HL-60/S4 treated with phorbol 12-myristate 13-acetate at 8.2 ng/mL for 4 days and 3 days (cell line): ENCODE measurements around the gene C3orf38.
"Not testable (repeated sequence)": the region's sequence is repeated elsewhere in the genome, so short reads cannot be mapped to it uniquely, and the experiment has no call there.

Experiments used
- in situ Hi-C: fragments of 300-500 bp; cut with MboI; formaldehyde crosslinking; loops from 2 replicates; pipeline ENCODE4 v1.15.0; 2022; ENCODE audit warnings: low sequenced_read_pairs

The C3orf38 gene

DNA sequence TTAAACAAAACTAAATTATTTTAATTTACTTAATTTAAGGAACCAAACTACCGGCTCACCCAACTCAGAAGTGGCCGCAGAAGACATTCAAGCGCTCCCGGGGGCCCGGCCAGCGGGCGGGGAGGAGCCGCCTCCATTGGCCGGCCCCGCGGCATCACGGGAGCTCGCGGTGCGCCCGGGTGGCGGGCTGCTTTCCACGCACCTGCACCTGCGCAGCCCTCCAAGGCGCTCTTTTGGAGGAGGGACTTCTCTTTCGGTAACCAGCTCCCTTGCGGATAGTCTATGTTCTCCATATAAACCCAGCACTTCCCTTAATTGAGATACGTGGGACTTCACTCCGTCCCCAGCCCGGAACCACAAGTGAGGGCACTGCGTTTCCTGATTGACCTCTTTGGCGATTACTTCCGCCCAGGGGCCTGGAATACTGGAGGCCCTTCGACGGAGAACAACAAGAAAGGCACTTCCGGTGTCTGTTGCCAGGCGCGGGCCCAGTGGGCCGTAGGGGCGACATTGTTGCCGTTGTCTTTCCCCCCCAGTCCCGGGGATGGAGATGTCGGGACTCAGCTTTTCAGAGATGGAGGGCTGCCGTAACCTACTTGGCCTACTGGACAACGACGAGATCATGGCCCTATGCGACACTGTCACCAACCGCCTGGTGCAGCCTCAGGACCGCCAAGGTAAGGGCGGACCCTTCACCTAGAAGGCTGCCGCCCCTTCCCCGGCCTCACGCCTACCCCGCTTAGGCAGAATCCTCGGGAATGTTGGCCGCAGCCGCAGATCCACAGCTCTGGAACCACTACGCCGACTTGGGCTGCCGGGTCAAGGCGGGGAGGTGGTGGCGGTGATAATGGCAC is at the start of gene C3orf38:
Gene C3orf38 (plus strand): TSS at position 451 of the 854 bp plus-strand sequence. CDS start 94 bp downstream, at position 545.
- in situ Hi-C loops, result no loop called here

DNA sequence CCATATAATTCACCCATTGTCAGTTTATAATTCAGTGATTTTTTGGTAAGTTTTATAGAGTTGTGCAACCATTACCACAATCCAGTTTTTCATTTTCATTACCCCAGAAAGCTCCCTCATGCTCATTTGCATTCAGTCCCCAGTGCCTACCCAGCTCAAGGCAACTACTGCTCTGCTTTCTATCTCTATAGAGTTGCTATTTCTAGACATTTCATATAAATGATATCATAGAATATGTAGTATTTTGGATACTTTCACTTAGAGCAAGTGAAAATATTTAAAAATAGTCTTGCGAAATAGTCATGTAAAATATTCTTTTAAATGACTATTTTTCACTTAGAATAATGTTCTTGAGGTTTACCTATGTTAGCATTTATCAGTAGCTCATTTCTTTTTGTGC is 48.6 kb upstream of the C3orf38 start:
- in situ Hi-C loops, result no loop called here

DNA sequence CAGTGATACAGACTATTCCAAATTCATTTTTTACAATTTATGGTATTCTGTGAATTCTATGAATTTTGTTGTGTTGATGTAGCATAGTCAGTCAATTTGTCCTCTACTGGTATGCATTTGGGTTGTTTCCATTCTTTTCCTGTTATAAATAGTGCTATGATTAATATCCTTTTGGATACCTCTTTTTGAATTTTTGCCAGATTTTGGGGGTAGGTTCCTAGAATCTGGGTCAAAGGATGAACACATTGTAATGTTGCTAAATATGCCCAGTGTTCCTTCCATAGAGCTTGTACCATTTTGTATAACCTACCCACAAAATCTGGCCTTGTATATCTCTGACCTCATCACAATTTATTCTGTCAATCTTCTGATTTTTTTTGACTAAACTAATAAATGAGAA is 44.4 kb upstream of the C3orf38 start:
- in situ Hi-C loops, result no loop called here

DNA sequence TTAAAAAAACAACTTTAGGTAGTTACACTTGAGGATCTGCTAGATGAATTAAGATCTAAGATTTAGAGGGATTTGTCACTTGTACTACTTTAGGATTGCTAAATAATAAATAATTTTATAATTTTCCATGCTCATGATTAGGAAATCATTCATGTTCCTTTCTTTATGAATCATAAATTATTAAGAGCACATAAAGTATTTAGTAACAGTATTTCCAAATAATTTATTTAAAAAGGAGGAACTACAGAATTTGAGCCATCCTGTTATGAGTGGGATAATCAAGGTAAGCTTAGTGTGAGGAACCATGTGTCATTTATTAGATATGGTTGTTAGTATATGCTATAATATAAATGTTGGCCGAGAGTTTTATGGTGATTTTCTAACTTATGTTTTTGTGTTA is 37.5 kb upstream of the C3orf38 start:
- in situ Hi-C loops, result no loop called here

DNA sequence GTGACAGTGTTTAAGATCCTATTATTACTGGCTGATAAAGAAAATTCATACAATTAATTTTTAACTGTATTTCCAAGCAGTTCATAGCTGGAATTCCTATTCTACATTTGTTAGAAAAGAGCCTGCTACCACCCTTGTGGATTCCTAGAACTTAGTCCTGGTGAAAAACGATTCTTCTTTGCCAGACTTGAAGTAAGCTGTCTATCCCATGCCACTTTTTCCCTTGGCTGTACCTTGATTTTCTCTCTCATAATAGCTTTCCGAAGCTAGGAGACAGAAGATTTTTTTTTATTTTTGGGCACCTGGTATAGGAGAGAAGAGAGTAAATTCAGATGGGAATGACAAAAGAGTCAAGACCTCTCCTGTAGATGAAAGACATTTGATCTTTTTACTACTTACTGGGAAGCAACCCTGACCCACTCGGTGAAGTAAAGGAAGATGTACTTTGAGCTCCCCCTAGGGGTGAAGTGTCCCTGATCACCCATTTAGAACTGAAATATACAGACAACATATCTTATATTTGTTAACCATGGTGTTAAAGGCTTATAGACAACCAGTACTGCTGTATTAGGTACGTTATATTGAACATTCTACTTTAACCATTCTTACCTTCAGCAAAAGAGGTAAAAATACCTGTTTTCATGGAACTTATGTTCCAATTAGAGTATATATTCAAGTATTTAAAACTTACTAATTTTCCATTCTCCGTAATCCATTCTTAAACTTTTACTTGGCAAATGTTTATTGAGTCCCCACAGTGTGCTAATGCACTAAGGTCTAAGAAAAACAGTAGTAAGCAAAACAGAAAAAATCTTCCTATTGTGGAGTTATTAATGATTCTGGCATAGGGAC is 36.2 kb upstream of the C3orf38 start:
- in situ Hi-C loops, result no loop called here

DNA sequence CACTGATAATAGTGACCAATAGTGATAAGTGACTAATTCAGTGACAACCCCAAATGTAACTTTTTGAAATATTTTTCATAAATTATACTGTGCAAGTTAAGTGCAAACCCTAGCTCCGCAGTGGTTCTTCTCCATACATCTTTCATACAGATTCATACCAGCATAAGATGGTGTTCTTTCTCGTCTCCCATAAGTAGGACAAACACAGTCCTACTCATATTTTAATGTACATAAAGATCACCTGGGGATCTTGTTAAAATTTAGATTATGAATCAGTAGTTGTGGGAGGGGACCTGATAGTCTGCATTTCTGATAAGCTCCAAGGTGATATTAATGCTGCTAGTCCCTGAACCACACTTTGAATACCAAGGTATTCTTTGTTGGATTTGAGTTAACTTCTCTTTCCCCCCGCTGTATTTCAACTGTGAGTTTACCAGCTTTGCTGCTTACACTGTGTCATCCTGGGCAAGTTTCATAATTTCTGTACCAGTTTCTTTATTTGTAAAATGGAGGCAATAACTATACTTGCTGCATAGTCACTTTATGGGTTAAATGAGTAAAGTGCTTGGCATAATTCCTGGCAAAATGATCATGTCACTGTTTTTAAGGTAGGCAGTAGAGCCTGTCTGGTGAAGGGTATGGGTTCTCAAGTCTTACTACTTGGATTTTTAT is 34.7 kb upstream of the C3orf38 start:
- in situ Hi-C loops, result no loop called here

DNA sequence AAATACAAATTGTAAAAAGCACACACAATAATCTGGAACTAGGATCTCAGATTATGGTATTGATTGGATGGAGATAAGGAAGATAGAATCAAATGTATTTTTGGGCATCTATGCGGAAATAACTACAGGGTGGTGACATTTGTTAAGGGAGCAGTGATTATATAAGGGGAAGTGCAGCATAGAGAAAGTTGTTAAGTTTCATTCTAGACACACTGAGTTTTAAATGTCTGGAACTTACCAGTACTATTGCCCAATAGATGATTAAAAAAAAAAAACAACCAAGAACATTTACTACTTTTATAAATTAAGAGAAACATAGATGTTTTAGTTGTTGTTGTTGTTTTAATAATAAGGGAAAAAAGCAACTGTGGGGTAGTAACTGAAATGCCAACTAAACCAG is 32.1 kb upstream of the C3orf38 start:
- in situ Hi-C loops, result no loop called here

DNA sequence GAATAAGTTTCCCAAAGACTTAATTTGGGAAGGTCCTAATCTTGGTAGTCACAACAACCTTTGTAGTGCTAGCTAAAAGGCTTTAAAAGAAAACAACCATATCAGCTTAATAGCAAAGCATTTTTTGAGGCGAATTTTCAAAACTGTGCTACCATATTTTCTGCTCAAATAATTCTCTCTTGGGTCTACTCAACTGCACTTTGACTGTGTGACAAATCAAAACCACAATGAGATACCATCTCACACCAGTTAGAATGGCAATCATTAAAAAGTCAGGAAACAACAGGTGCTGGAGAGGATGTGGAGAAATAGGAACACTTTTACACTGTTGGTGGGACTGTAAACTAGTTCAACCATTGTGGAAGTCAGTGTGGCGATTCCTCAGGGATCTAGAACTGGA is 31.2 kb upstream of the C3orf38 start:
- in situ Hi-C loops, result not testable (repeated sequence)

DNA sequence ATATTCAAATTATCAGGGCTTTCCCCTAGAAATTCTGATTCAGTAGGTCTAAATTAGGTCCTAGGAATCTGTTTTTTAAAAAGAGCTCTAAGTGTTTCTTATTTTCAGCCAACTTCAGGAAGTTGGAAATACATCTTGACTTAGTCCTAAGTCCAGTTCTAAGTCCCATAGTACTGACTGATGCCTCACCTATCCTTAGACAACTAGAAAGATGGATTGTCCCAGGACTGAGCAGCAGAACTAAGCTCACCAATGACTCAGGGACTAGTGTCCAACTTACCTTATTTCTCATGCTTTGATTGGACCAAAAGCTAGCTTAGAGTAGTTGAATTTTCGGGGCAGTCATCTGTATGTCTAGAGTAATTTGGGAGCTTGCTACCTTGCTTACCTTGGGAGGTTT is 26.2 kb upstream of the C3orf38 start:
- in situ Hi-C loops, result no loop called here

DNA sequence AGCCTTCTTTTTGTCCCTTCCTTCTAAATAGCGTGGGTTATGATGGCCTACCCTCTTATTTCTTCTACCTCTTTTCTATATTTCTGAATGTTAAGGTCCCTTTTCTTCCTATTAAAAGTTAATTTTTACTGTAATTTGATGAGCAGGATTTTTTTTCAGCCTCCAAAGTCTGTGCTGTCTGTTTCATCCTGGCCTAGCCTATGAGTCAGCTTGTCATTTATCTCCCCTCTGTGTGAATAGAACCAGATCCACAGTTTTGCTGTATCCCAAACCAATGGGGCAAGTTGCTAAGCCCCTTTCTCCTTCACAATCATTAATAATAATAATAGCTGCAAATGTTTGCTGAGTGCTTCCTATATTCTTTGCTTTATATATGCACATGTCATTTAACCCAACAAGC is 18.1 kb upstream of the C3orf38 start:
- in situ Hi-C loops, result no loop called here

DNA sequence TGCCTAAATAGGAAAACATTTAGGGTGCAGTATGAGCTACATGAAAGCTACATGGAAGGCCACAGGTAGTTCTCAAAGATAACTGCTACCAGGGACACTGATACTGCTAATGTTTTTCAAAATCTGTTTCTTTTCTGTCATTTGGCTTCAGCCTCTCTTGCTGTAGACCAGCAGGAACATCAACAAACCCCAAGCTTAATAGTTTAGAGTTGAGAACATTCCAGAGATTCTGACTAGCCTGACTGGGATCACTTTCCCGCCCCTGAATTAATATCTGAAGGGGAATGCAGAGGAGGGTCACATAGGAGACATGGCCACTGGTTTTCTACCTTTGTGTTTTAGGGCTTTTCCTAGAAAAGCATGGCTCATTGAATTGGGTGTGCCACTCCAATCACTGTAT is 16.9 kb upstream of the C3orf38 start:
- in situ Hi-C loops, result no loop called here

DNA sequence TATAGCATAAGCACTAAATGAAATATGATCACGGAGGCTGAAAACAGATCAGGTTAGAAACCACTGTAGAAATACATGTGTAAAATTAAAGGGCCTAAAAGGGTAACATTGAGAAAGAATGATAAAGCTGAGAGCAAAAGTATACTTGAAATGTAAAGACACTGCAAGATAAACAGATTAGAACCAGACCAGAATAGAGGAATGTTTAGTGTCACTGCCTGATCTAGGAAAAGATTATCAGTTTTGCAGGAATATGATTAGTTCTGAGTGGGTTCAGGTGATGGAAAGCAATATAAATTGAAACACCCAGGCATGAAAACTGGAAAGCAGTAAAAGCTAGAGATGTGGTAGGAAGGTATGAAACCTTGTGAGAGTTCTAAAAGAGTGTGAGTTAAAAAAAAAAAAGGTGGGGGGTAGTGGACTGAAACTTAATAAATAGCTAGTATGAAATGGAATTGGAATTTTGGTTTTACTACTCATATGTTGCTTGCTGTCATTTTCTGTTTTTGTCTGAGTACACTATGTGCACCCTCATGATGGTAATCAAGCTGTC is 16.0 kb upstream of the C3orf38 start:
- in situ Hi-C loops, result no loop called here

DNA sequence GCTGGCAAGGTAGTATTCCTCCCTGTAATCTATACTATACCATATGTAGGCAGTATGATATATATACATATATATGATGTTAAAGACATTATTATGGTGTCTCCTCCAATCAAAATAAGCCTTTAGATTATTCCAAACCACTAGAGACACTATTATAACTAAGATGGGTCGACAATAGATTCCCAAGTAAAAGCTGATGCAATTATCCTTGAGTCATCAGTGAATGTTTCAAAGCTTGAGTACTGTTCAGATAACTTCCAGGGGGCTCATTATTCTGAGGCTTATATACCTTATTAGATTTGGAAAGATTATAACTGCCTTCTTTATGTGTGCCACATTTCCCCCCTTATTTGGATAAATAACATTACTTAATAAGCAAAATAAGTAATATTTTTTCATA is 11.9 kb upstream of the C3orf38 start:
- in situ Hi-C loops, result no loop called here

DNA sequence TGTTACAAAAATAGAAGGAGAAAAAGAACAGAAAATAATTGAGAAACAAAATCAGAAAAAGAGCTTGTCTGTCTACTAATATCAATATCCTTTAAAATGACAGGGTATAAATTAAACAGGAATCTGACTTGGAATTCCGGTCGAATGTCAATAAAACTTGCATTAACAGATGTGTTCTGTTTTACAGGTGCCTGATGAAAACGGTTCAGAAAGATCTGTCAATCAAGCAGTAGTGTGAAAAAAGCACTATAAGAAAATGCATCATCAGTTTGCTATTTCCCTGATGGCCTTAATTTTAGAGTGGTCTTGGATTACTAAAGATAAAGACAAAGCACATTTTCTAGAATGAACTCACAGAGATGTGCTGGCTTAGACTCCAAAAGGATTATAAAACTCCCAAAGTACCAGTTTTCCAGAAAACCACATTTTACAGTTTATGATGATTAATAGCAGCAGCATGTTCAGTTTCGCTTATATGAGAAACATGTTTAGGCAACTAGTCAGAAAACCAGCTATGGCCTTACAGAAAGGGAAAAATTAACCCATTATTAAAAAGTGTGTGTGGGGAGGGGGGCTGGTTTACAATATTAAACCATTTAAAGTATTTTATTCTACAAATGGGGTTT is 8.2 kb upstream of the C3orf38 start:
- in situ Hi-C loops, result no loop called here

DNA sequence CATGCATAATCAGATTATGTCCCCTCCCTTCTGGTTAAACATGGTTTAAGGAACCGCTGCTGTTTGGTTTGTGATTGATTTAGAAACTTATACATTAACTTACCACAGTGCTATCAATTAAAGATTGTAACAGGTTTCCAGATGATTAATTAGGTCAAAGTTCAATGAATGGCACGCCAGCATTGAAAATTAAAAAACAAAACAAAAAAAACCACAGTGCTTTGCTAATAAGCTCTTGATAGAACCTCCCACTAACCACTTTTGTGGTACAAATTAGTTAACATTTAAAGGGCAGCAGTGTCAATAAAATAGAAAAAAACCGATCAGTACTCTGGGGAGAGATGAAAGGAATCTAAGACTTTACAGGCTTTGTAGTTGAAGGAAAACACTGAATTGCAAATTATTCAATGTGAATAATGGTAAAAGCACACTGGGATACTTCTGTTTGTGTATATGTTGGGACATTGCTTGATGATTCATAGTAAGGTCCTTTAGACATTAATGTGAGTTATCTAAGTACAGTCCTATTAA is 7.6 kb upstream of the C3orf38 start:
- in situ Hi-C loops, result no loop called here

DNA sequence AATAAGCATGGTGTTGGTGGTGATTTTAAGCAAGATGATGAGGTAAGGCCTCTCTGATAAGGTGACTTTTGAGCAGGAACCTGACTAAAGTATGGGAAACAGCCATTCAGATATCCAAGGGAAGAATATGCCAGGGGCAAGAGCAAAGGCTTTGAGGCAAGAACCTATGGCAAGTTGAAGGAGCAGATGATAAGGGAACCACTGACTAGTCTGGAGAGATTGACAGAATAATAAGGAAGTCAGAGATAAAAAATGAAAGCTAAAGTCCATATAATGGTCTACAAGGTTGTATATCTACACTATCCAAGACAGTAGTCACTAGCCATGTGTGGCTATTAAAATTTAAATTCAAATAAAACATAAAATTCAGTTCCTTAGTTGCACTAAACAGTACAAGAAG is 2.5 kb upstream of the C3orf38 start:
- in situ Hi-C loops, result no loop called here

DNA sequence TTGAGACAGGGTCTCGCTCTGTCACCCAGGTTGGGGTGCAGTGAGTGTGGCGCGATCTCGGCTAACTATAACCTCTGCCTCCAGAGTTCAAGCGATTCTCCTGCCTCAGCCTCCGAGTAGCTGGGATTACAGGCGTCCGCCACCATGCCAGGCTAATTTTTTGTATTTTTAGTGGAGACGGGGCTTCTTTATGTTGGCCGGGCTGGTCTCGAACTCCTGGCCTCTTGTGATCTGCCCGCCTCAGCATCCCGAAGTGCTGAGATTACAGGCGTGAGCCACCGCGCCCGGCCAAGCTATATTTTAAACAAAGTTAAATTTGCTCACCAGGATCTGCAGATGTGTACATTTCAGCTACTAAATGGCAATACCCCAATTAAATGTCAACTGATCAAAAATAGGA is 1.1 kb upstream of the C3orf38 start:
- in situ Hi-C loops, result no loop called here

DNA sequence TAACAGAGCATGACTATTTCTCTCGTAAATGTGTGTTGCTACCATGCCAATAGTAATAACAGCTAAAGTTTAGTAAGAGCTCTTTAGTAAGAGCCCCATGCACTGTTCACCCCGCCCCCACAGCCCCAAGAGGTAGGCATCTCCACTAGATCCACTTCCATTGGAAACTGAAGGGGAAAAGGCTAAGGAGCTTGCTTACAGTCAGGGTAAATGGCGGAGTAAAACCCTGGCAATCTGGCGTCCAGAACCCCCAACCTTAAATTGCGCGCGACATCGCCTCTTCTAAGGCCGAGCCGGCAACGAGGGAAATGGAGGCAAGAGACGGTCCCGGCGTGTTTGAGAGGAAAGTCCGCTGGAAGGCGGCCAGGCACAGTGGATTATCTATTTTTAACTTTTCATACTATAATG is 654 bp upstream of the C3orf38 start:
- in situ Hi-C loops, result no loop called here

DNA sequence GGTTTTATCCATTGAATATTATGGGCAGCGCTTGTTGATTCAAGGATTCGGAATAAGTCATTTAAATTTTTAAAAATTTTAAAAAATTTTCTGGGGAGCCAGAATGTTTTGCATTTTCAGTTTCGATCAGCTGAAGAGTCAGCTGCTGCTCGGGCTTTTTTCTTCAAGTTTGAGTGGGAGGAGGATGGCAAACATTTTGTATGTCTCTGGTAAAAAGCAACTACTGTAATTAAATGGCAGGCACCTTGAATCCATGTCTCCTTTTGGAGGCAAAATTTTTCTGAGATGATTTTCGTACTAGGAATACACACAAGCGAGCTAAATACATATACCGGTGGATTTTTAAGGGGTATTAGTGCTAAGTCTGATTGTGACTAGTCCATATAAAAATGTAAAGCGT is 612 bp downstream of the C3orf38 start:
- in situ Hi-C loops, result no loop called here

DNA sequence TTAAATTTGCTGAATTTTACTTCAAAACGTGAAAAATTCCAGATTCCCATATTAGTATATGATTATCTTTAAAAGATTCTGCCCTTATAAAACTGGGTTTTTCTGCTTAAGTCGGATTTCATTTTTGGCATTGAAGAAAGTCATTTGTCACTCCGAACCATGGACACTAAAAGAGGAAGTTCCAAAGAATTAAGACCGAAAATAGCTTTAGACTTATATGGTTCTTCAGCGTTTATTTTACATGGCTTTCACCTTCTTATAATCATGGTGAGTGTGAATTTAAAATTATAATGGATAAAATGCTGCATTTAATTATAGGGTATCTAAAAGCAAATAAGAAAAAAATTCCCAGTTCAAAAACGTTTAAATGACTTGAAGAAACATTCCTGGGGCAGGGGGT is 1.0 kb downstream of the C3orf38 start:
- in situ Hi-C loops, result no loop called here

DNA sequence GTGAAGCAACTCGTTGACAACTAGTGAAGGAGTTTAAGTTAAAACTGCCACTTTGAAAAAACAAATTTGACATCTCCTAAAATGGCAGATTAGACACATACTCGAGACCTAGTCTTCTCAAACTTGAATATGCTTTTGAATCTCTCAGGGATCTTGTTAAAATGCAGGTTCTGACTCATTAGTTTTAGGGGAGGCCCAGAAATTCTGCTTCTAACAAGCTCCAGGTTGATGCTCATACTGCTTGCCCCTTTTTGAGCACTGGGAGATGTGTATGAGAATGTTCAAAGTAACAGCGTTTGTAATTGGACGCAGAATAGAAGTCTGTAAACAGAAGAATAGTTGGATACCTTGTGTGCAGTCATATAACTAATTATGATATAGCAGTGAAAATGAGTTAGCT is 1.6 kb downstream of the C3orf38 start:
- in situ Hi-C loops, result no loop called here
